BLaER1 treated with 17β-estradiol and CSF1 and Interleukin-3, amounts not matched to agents 10 nM and 100 nM (cell line): ENCODE data around the gene PTPRQ.

ENCODE experiments used
- H3K27ac ChIP-seq, 11 experiments: shearing (Covaris generic); formaldehyde crosslinking; 2 replicates each; pipeline ENCODE4 v1.8.1; 2022
- H3K27me3 ChIP-seq, 11 experiments: shearing (Covaris generic); formaldehyde crosslinking; 2 replicates each; pipeline ENCODE4 v1.8.1; 2022
- H3K36me3 ChIP-seq, 11 experiments: shearing (Covaris generic); formaldehyde crosslinking; 2 replicates each; pipeline ENCODE4 v1.8.1; 2022
- H3K4me1 ChIP-seq, 10 experiments: shearing (Covaris generic); formaldehyde crosslinking; 2 replicates each; pipeline ENCODE4 v1.8.1; 2022
- H3K4me2 ChIP-seq, 11 experiments: shearing (Covaris generic); formaldehyde crosslinking; 2 replicates each; pipeline ENCODE4 v1.8.1; 2022
- H3K4me3 ChIP-seq, 10 experiments: shearing (Covaris generic); formaldehyde crosslinking; 2 replicates each; pipeline ENCODE4 v1.8.1; 2022
- H3K9ac ChIP-seq, 11 experiments: shearing (Covaris generic); formaldehyde crosslinking; 2 replicates each; pipeline ENCODE4 v1.8.1; 2022
- H3K9me3 ChIP-seq, 11 experiments: shearing (Covaris generic); formaldehyde crosslinking; replicated peaks in 1 of 11; 2 replicates each; pipeline ENCODE4 v1.8.1; 2022
- H4K20me1 ChIP-seq, 11 experiments: shearing (Covaris generic); formaldehyde crosslinking; 2 replicates each; pipeline ENCODE4 v1.8.1; 2022
- Cebpa-rat ChIP-seq, 11 experiments: shearing (Covaris generic); IDR thresholded peaks; 2 replicates each; pipeline ENCODE4 v1.8.1; 2022

PTPRQ gene

DNA sequence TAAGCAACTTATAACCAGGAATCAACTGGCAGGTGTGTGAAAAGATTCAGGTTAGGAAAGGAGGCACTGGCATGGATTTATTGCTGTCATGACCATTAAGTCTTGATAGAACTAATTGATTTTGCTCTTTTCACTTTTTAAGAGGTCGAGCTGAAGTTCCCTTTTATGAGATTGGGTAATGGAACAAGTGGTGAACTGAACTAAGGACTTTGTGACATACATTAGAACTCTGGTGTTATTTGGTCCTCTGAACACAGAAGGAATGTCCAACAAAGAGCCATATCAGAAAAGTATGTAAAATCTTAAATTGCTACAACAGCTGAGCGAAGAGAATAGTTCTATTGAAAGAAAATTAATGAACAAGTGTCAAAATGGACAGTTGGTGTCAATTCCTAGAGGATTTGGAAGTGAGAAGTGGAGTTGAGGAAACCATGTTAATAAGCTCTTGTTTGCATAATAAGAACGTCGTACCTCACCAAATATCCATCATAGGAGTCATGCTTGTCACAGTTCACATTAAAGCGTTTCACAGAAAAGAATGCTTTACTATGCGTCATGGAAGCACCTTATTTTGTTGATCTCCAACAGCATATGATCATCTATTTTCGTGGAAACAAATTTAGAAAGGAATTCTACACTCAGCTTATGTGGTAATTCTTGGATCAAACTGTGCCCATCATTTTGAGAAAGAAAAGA lies 255.0 kb downstream of the PTPRQ start:
- no peaks in the 10 kb centered on the region for H3K36me3 ChIP-seq
- H4K20me1 ChIP-seq, result no peaks in the 10 kb centered on the region
- H3K9me3 ChIP-seq, result no peaks in the 10 kb centered on the region
- no peaks in the 10 kb centered on the region for H3K4me1 ChIP-seq
- no peak overlapping the region for H3K9ac ChIP-seq
- no peak overlapping the region for H3K4me3 ChIP-seq
- no peak overlapping the region for H3K4me2 ChIP-seq
- no peak for TF ChIP-seq Cebpa-rat (IDR thresholded peaks at IDR 0.05)
- H3K27ac ChIP-seq, result no peak overlapping the region
- H3K27me3 ChIP-seq, result no peaks in the 10 kb centered on the region

- Histone ChIP-seq H3K9me3 (no peaks in the 10 kb centered on the region), H3K27me3 (no peaks in the 10 kb centered on the region), H3K4me3 (no peak overlapping the region), H4K20me1 (no peaks in the 10 kb centered on the region), H3K4me2 (no peak overlapping the region), H3K9ac (no peak overlapping the region), H3K4me1 (no peaks in the 10 kb centered on the region), H3K27ac (no peak overlapping the region), H3K36me3 (no peaks in the 10 kb centered on the region)
- no peak for TF ChIP-seq Cebpa-rat (IDR thresholded peaks at IDR 0.05)
Observed at GRCh38 chr12:80700327-80700726, 256.3 kb downstream of the PTPRQ start.

DNA sequence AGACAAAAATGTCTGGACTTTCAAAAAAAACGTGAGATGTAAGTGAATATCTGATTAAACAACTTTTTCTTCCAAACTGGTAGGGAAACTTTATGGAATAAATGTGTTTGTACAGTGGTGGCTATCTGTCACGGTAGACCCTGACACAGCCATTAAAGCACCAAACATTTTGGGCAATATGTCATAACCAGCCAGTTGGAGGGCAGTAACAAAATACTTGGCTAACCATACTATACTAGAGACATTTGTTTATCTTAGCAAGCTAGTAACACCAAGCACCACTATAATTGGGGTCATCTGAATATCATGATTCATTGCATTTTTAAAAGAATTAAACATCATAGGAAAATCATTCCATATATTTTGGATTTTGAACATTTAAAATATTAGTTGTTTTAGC lies 257.4 kb downstream of the PTPRQ start:
- no peak overlapping the region for H3K4me3 ChIP-seq
- no peak for TF ChIP-seq Cebpa-rat (IDR thresholded peaks at IDR 0.05)
- no peaks in the 10 kb centered on the region for H3K27me3 ChIP-seq
- H3K4me1 ChIP-seq, result no peaks in the 10 kb centered on the region
- H3K9ac ChIP-seq, result no peak overlapping the region
- H3K36me3 ChIP-seq, result no peaks in the 10 kb centered on the region
- no peaks in the 10 kb centered on the region for H3K9me3 ChIP-seq
- H3K4me2 ChIP-seq, result no peak overlapping the region
- H3K27ac ChIP-seq, result no peak overlapping the region
- H4K20me1 ChIP-seq, result no peaks in the 10 kb centered on the region

- Histone ChIP-seq H3K9me3 (peaks cover 0 to 7% (median 6%) of the 10 kb centered on the region in 11 experiments; a peak in 11 of 22 replicates), H3K4me1 (no peaks in the 10 kb centered on the region), H3K36me3 (no peaks in the 10 kb centered on the region; a peak in 1 of 22 replicates), H3K27me3 (no peaks in the 10 kb centered on the region), H3K9ac (no peak overlapping the region), H3K4me3 (no peak overlapping the region), H3K27ac (no peak overlapping the region), H4K20me1 (no peaks in the 10 kb centered on the region), H3K4me2 (no peak overlapping the region)
- no peak for TF ChIP-seq Cebpa-rat (IDR thresholded peaks at IDR 0.05)
Observed at GRCh38 chr12:80702889-80703805, 259.1 kb downstream of the PTPRQ start.

- Histone ChIP-seq H3K4me1 (no peaks in the 10 kb centered on the region), H3K27ac (no peak overlapping the region), H3K36me3 (no peaks in the 10 kb centered on the region; a peak in 1 of 22 replicates), H4K20me1 (no peaks in the 10 kb centered on the region), H3K9ac (no peak overlapping the region), H3K4me2 (no peak overlapping the region), H3K4me3 (no peak overlapping the region), H3K27me3 (no peaks in the 10 kb centered on the region), H3K9me3 (peaks cover 0 to 14% (median 10%) of the 10 kb centered on the region in 11 experiments; a peak in 14 of 22 replicates)
- TF ChIP-seq Cebpa-rat (IDR thresholded peaks at IDR 0.05), result no peak
Observed at GRCh38 chr12:80704420-80704819, 260.4 kb downstream of the PTPRQ start.

GRCh38 chr12:80707126-80707829 lies 263.2 kb downstream of the PTPRQ start, which contains the start of gene MYF6:
Gene MYF6, plus strand, starts transcription at chr12:80707634. Its CDS starts 86 bp downstream, at chr12:80707720.
- no peak within 1 kb of the TSS for H3K4me3 ChIP-seq
- TF ChIP-seq Cebpa-rat (IDR thresholded peaks at IDR 0.05), result no peak
- H3K9me3 ChIP-seq, result peaks cover 0 to 14% (median 10%) of the 10 kb centered on the region in 11 experiments; a peak in 14 of 22 replicates
- no peak within 1 kb of the TSS for H3K27ac ChIP-seq
- no peak within 1 kb of the TSS for H3K4me2 ChIP-seq
- no peak within 1 kb of the TSS for H3K9ac ChIP-seq
- H3K36me3 ChIP-seq, result no peaks in the 10 kb centered on the region; a peak in 1 of 22 replicates
- no peaks in the 10 kb centered on the region for H3K4me1 ChIP-seq
- no peaks in the 10 kb centered on the region for H4K20me1 ChIP-seq
- H3K27me3 ChIP-seq, result no peaks in the 10 kb centered on the region

GRCh38 chr12:80707830-80708258 lies 263.8 kb downstream of the PTPRQ start:
- Histone ChIP-seq H3K27ac (no peak overlapping the region), H3K9me3 (peaks cover 0 to 14% (median 10%) of the 10 kb centered on the region in 11 experiments; a peak in 14 of 22 replicates), H3K27me3 (no peaks in the 10 kb centered on the region), H3K4me3 (no peak overlapping the region), H3K9ac (no peak overlapping the region), H3K4me1 (no peaks in the 10 kb centered on the region), H4K20me1 (no peaks in the 10 kb centered on the region), H3K36me3 (no peaks in the 10 kb centered on the region; a peak in 1 of 22 replicates), H3K4me2 (no peak overlapping the region)
- no peak for TF ChIP-seq Cebpa-rat (IDR thresholded peaks at IDR 0.05)

DNA sequence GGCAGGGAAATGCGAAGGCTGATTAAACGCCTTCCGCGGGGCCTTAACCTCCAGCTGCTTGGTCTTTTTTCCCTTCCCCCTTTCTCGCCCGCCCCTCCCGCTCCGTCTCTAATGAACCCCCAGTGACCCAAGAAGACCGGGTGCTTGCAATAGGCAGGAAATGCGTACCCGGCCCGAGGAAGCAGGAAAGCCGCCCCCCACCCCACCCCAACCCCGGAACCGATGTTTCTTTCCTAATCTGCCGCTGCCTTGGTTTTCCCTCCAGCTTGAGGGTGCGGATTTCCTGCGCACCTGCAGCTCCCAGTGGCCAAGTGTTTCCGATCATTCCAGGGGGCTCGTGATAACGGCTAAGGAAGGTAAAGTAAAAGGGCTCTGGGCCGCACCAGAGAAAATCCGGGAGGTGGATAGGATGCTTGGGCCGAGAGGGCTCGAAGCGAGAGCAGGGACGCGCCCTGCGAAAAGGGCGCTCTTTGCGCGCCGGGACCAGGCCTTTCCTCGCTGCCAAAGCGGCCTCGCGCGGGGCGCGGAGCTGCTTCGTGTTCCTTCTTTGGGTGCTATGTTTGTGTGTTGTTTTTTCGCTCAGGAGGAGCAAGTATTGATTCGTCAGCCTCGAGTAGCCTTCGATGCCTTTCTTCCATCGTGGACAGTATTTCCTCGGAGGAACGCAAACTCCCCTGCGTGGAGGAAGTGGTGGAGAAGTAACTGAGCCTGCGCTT lies 264.4 kb downstream of the PTPRQ start:
- no peak overlapping the region for H3K27ac ChIP-seq
- no peaks in the 10 kb centered on the region for H4K20me1 ChIP-seq
- no peak for TF ChIP-seq Cebpa-rat (IDR thresholded peaks at IDR 0.05)
- H3K27me3 ChIP-seq, result no peaks in the 10 kb centered on the region
- H3K4me1 ChIP-seq, result no peaks in the 10 kb centered on the region
- no peak overlapping the region for H3K4me2 ChIP-seq
- H3K36me3 ChIP-seq, result no peaks in the 10 kb centered on the region; a peak in 1 of 22 replicates
- H3K4me3 ChIP-seq, result no peak overlapping the region
- peaks cover 0 to 14% (median 10%) of the 10 kb centered on the region in 11 experiments; a peak in 14 of 22 replicates for H3K9me3 ChIP-seq
- H3K9ac ChIP-seq, result no peak overlapping the region
